Neural cell (in vitro differentiated cells): ENCODE measurements around the gene SEPTIN8. TPM values are rescaled to one million over a fixed set of nuclear protein-coding genes. Genes with fewer than 3 reads are reported as not detected.

Source experiments
- H2AFZ ChIP-seq: fragments of 200-600, 300-800 bp; sonication (generic), shearing (Covaris generic); 2 replicates; pipeline ENCODE4 v1.6.0; 2014; ENCODE audit warnings: low read depth, mild to moderate bottlenecking, antibody characterized with exemption, low read length, moderate library complexity
- H3F3A ChIP-seq: fragments of 200-600 bp; shearing (Covaris generic); 2 replicates; pipeline ENCODE4 v1.6.1; 2016; ENCODE audit warnings: mild to moderate bottlenecking, moderate library complexity, mixed read lengths, antibody characterized with exemption, low read length; ENCODE audit not compliant: insufficient read depth, poor library complexity, severe bottlenecking
- H3K27ac ChIP-seq: fragments of 200-600, 300-800 bp; sonication (generic), shearing (Covaris generic); 2 replicates; pipeline ENCODE4 v1.5.1; 2014; ENCODE audit warnings: mild to moderate bottlenecking, low read length, moderate library complexity
- H3K27me3 ChIP-seq: fragments of 300-800, 200-600 bp; sonication (generic), shearing (Covaris generic); 2 replicates; pipeline ENCODE4 v1.6.0; 2014; ENCODE audit warnings: mild to moderate bottlenecking, low read depth, low read length, moderate library complexity; ENCODE audit not compliant: insufficient read depth
- H3K36me3 ChIP-seq: fragments of 300-800, 200-600 bp; sonication (generic), shearing (Covaris generic); 2 replicates; pipeline ENCODE4 v1.5.1; 2014; ENCODE audit warnings: mild to moderate bottlenecking, antibody characterized with exemption, low read length, moderate library complexity; ENCODE audit not compliant: insufficient read depth
- H3K4me2 ChIP-seq: fragments of 300-800, 200-600 bp; sonication (generic), shearing (Covaris generic); 2 replicates; pipeline ENCODE4 v1.6.0; 2014; ENCODE audit warnings: mild to moderate bottlenecking, low read length
- H3K4me3 ChIP-seq: fragments of 300-800, 200-600 bp; sonication (generic), shearing (Covaris generic); 2 replicates; pipeline ENCODE4 v1.5.1; 2014; ENCODE audit warnings: mild to moderate bottlenecking, low read length, moderate library complexity
- H3K79me2 ChIP-seq: fragments of 200-600 bp; shearing (Covaris generic); replicated peaks from 2 replicates; pipeline ENCODE4 v1.6.0; 2014; ENCODE audit warnings: mild to moderate bottlenecking, low read length, moderate library complexity; ENCODE audit not compliant: insufficient read depth
- H3K9ac ChIP-seq: fragments of 300-800, 200-600 bp; sonication (generic), shearing (Covaris generic); 2 replicates; pipeline ENCODE4 v1.6.1; 2016; ENCODE audit warnings: mild to moderate bottlenecking, low read length, mixed read lengths
- H3K9me2 ChIP-seq: fragments of 200-600 bp; shearing (Covaris generic); 2 replicates; pipeline ENCODE4 v1.6.1; 2016; ENCODE audit warnings: mild to moderate bottlenecking, low read length, mixed read lengths; ENCODE audit not compliant: insufficient read depth
- H3K9me3 ChIP-seq: fragments of 200-600, 300-800 bp; sonication (generic), shearing (Covaris generic); 2 replicates; pipeline ENCODE4 v1.6.1; 2016; ENCODE audit warnings: mild to moderate bottlenecking, mixed run types, low read length, moderate library complexity, mixed read lengths
- H4K20me1 ChIP-seq: fragments of 200-600 bp; shearing (Covaris generic); 2 replicates; pipeline ENCODE4 v1.6.1; 2016; ENCODE audit warnings: mild to moderate bottlenecking, mixed run types; ENCODE audit not compliant: insufficient read depth
- EP300 ChIP-seq: fragments of 450-650 bp; conservative IDR thresholded peaks from 2 replicates; pipeline ENCODE4 v1.6.1; 2014; ENCODE audit warnings: antibody characterized with exemption, mild to moderate bottlenecking, moderate library complexity; ENCODE audit not compliant: poor library complexity, severe bottlenecking
- EZH2 ChIP-seq: fragments of 200-600, 300-800 bp; shearing (Covaris generic), sonication (generic); IDR thresholded peaks from 2 replicates; pipeline ENCODE4 v1.6.1; 2014; ENCODE audit warnings: antibody characterized with exemption, low read length, borderline replicate concordance, mild to moderate bottlenecking; ENCODE audit not compliant: insufficient read depth, poor library complexity, severe bottlenecking
- MXI1 ChIP-seq: fragments of 450-650 bp; conservative IDR thresholded peaks from 2 replicates; pipeline ENCODE4 v1.6.1; 2014; ENCODE audit warnings: antibody characterized with exemption, mild to moderate bottlenecking; ENCODE audit not compliant: poor library complexity, severe bottlenecking
- POLR2AphosphoS5 ChIP-seq: IDR thresholded peaks from 2 replicates; pipeline ENCODE4 v1.6.1; 2012
- RAD21 ChIP-seq: fragments of 450-650 bp; conservative IDR thresholded peaks from 2 replicates; pipeline ENCODE4 v1.6.1; 2014; ENCODE audit warnings: antibody characterized with exemption, mild to moderate bottlenecking, moderate library complexity
- SMC3 ChIP-seq: fragments of 450-650 bp; conservative IDR thresholded peaks from 2 replicates; pipeline ENCODE4 v1.6.1; 2014; ENCODE audit warnings: antibody characterized with exemption, mild to moderate bottlenecking, moderate library complexity; ENCODE audit not compliant: poor library complexity
- TAF1 ChIP-seq: IDR thresholded peaks from 2 replicates; pipeline ENCODE4 v1.6.1; 2012; ENCODE audit warnings: low read depth
- polyA plus RNA-seq: library from polyadenylated mRNA; depleted of rRNA; stranded (reverse); fragments of >200 nt; gene quantifications from 2 replicates; pipeline ENCODE4 v1.2.3, GENCODE V29; 2014
- TF ChIP-seq, protein P1 (sequence below): fragments of 450-650 bp; IDR thresholded peaks from 2 replicates; pipeline ENCODE4 v1.5.1; 2014; ENCODE audit warnings: antibody characterized with exemption, mild to moderate bottlenecking, moderate library complexity; ENCODE audit not compliant: poor library complexity, severe bottlenecking
- TF ChIP-seq, protein P2 (sequence below): IDR thresholded peaks from 2 replicates; pipeline ENCODE4 v1.6.1; 2012; ENCODE audit warnings: borderline replicate concordance

Gene SEPTIN8
- polyA plus RNA-seq, 1 donor from 2014 or later = 37.7 TPM

GRCh38 chr5:132802044-132802684 is 25.1 kb upstream of the SEPTIN8 start:
- H3K4me3 ChIP-seq = no peak overlapping the region
- no peak overlapping the region for H3K4me2 ChIP-seq
- no peaks in the 10 kb centered on the region for H3K79me2 ChIP-seq
- no peak overlapping the region for H2AFZ ChIP-seq
- TF ChIP-seq EZH2 = no peak
- no peak for TF ChIP-seq MXI1
- TF ChIP-seq TAF1 = no peak
- TF ChIP-seq EP300 = no peak
- TF ChIP-seq, protein P1, sequence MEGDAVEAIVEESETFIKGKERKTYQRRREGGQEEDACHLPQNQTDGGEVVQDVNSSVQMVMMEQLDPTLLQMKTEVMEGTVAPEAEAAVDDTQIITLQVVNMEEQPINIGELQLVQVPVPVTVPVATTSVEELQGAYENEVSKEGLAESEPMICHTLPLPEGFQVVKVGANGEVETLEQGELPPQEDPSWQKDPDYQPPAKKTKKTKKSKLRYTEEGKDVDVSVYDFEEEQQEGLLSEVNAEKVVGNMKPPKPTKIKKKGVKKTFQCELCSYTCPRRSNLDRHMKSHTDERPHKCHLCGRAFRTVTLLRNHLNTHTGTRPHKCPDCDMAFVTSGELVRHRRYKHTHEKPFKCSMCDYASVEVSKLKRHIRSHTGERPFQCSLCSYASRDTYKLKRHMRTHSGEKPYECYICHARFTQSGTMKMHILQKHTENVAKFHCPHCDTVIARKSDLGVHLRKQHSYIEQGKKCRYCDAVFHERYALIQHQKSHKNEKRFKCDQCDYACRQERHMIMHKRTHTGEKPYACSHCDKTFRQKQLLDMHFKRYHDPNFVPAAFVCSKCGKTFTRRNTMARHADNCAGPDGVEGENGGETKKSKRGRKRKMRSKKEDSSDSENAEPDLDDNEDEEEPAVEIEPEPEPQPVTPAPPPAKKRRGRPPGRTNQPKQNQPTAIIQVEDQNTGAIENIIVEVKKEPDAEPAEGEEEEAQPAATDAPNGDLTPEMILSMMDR = no peak
- no peak for TF ChIP-seq POLR2AphosphoS5
- TF ChIP-seq RAD21 = no peak
- TF ChIP-seq SMC3 = no peak
- no peak overlapping the region for H3K27ac ChIP-seq
- H3K36me3 ChIP-seq = no peaks in the 10 kb centered on the region
- H4K20me1 ChIP-seq = no peaks in the 10 kb centered on the region
- no peaks in the 10 kb centered on the region for H3F3A ChIP-seq
- no peaks in the 10 kb centered on the region for H3K27me3 ChIP-seq
- H3K9me2 ChIP-seq = no peaks in the 10 kb centered on the region
- H3K9me3 ChIP-seq = no peaks in the 10 kb centered on the region
- no peak overlapping the region for H3K9ac ChIP-seq

DNA sequence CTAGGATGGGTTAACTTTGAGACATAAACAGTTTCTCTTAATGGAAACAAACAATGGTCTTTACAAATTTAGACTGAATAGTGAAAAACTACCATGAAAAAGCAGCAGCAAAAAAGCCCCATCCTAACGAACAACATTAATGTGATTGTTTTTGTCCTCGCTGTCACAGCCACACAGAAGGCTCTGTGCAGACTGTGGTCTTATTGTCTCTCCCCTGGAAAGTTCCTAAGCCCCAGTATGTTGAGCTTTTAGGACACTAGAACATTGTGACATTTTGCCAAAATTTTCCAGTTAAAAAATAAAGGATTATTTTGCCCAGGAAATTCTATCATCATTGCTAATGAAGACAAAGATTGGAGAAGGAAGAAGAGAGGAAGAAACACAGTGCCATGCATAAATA is 23.5 kb upstream of the SEPTIN8 start:
- no peak overlapping the region for H3K4me3 ChIP-seq
- no peaks in the 10 kb centered on the region for H3K9me3 ChIP-seq
- no peaks in the 10 kb centered on the region for H3K27me3 ChIP-seq
- H3K9ac ChIP-seq = no peak overlapping the region
- H3F3A ChIP-seq = no peaks in the 10 kb centered on the region
- H3K27ac ChIP-seq = no peak overlapping the region
- H3K9me2 ChIP-seq = no peaks in the 10 kb centered on the region
- no peaks in the 10 kb centered on the region for H3K36me3 ChIP-seq
- no peak overlapping the region for H2AFZ ChIP-seq
- no peaks in the 10 kb centered on the region for H4K20me1 ChIP-seq
- H3K79me2 ChIP-seq = no peaks in the 10 kb centered on the region
- TF ChIP-seq EZH2 (no peak), RAD21 (no peak), POLR2AphosphoS5 (no peak), SMC3 (no peak), EP300 (no peak), TAF1 (no peak), MXI1 (no peak)
- TF ChIP-seq, protein P2, sequence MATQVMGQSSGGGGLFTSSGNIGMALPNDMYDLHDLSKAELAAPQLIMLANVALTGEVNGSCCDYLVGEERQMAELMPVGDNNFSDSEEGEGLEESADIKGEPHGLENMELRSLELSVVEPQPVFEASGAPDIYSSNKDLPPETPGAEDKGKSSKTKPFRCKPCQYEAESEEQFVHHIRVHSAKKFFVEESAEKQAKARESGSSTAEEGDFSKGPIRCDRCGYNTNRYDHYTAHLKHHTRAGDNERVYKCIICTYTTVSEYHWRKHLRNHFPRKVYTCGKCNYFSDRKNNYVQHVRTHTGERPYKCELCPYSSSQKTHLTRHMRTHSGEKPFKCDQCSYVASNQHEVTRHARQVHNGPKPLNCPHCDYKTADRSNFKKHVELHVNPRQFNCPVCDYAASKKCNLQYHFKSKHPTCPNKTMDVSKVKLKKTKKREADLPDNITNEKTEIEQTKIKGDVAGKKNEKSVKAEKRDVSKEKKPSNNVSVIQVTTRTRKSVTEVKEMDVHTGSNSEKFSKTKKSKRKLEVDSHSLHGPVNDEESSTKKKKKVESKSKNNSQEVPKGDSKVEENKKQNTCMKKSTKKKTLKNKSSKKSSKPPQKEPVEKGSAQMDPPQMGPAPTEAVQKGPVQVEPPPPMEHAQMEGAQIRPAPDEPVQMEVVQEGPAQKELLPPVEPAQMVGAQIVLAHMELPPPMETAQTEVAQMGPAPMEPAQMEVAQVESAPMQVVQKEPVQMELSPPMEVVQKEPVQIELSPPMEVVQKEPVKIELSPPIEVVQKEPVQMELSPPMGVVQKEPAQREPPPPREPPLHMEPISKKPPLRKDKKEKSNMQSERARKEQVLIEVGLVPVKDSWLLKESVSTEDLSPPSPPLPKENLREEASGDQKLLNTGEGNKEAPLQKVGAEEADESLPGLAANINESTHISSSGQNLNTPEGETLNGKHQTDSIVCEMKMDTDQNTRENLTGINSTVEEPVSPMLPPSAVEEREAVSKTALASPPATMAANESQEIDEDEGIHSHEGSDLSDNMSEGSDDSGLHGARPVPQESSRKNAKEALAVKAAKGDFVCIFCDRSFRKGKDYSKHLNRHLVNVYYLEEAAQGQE = no peak
- TF ChIP-seq, protein P1 = no peak
- no peak overlapping the region for H3K4me2 ChIP-seq
